GM12872 (cell line): ENCODE data around the gene TBC1D8.

Experiments used
- CTCF ChIP-seq: IDR thresholded peaks from 3 replicates; pipeline ENCODE4 v1.5.1; 2011; ENCODE audit warnings: low read depth, mild to moderate bottlenecking, low read length, moderate library complexity; ENCODE audit not compliant: insufficient read depth

TBC1D8 gene

GRCh38 chr2:101151146-101151858 lies at the start of gene TBC1D8:
TSS of gene TBC1D8 (minus strand) at chr2:101151382. CDS start at chr2:101151253, 129 bp downstream.
- no peak for TF ChIP-seq CTCF

- TF ChIP-seq CTCF = no peak
Measured at GRCh38 chr2:101200676-101201075, 49.5 kb upstream of the TBC1D8 start.

- no peak for TF ChIP-seq CTCF
Measured at GRCh38 chr2:101199251-101199791, 48.1 kb upstream of the TBC1D8 start.

GRCh38 chr2:101197814-101198213 lies 46.6 kb upstream of the TBC1D8 start:
- no peak for TF ChIP-seq CTCF

- no peak for TF ChIP-seq CTCF
Measured at GRCh38 chr2:101197215-101197745, 46.1 kb upstream of the TBC1D8 start.

GRCh38 chr2:101195871-101196661 lies 44.9 kb upstream of the TBC1D8 start:
- no peak for TF ChIP-seq CTCF

- TF ChIP-seq CTCF = no peak
Measured at GRCh38 chr2:101193033-101193626, 41.9 kb upstream of the TBC1D8 start.
